DMS153 treated with DMSO at 0.1 percent for 48 hours (cell line): Measurements from ENCODE around the gene MYO1E.
A peak's percentile ranks its signal among the peaks of the same experiment; 100 is the strongest.
"Not testable (repeated sequence)": the region's sequence is repeated elsewhere in the genome, so short reads cannot be mapped to it uniquely, and the experiment has no call there.

Source experiments
- DNase-seq: peaks from one replicate; lab custom pipeline; 2025; ENCODE audit not compliant: unreplicated experiment; lab: John Stamatoyannopoulos, UW

The MYO1E gene

GRCh38 chr15:59372352-59373211 lies at the start of gene MYO1E:
MYO1E (minus strand) TSS chr15:59372871; CDS start chr15:59372500, 371 bp downstream.
- DNase-seq = peak; percentile 44

DNA sequence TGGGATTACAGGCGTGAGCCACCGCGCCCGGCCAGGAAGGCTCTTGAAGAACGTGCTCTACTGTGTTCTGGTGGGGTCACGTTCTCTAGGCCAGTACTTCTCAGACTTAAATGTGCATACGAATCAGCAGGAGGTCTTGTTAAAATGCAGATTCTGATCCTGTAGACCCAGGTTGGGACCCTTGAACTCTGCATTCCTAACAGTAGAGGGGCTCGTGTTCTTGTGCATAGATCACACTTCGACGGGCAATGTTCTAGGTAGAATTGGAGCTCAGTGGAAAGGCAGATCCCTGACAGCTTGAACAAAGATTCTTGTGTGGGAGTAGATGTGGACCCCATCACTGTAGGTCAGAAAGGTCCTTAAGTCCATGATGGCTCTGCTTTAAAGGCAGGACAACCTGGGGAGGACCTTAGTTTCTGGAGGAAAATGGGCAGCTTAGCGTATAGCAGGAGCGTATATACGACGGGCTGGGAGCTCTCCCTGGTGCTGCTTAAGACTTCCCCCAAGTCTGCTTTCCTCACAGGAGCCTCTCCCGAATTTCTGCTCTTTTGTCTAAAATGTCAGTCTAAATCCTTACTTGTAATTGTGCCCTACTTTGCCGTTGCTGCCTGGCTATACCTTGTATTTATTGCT lies 48.4 kb upstream of the MYO1E start:
- DNase-seq = no peak

DNA sequence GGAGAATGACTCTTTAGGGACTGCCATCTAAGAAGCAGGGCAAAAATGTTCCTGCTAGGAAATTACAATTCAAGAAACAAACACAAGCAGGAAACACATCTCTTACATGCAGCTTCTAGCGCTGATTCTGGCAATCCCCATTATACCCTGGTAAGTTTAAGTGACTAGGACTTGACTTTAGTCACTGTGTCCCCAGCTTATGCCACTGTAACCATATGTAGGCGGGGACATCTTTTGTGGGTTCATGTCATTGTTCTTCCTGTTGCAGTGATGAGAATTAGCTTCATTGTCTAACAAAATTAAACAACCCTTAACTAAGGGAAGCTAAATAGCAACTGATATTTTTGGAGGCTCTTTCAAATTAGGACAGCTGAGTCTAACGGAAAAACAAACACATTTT lies 47.4 kb upstream of the MYO1E start:
- no peak for DNase-seq

GRCh38 chr15:59419170-59419569 lies 46.5 kb upstream of the MYO1E start:
- DNase-seq = no peak

GRCh38 chr15:59416816-59417215 lies 44.1 kb upstream of the MYO1E start:
- DNase-seq = no peak

DNA sequence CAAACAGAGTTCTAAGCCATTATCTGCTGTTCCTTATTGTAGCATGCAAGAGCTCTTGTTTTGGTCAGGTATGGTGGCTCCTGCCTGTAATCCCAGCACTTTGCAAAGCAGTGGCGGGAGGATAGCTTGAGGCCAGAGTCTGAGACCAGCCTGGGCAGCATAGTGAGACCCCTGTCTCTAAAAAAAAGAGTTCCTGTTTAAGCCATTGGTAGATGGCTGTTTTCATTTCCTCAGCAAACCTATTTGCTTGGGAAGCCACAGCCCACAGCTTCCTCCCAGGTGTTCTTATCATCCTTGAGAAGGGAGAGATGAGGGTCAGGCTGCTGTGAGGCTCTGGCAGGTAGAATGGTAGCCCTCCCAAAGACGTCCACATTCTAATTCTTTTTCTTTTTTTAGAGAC lies 40.9 kb upstream of the MYO1E start:
- no peak for DNase-seq

GRCh38 chr15:59410391-59410896 lies 37.8 kb upstream of the MYO1E start:
- DNase-seq = no peak

- no peak for DNase-seq
These were observed 35.3 kb upstream of the MYO1E start for GRCh38 chr15:59407946-59408345.

GRCh38 chr15:59406446-59406845 lies 33.8 kb upstream of the MYO1E start:
- DNase-seq = no peak

- no peak for DNase-seq
These were observed 32.4 kb upstream of the MYO1E start for GRCh38 chr15:59405079-59405478.

DNA sequence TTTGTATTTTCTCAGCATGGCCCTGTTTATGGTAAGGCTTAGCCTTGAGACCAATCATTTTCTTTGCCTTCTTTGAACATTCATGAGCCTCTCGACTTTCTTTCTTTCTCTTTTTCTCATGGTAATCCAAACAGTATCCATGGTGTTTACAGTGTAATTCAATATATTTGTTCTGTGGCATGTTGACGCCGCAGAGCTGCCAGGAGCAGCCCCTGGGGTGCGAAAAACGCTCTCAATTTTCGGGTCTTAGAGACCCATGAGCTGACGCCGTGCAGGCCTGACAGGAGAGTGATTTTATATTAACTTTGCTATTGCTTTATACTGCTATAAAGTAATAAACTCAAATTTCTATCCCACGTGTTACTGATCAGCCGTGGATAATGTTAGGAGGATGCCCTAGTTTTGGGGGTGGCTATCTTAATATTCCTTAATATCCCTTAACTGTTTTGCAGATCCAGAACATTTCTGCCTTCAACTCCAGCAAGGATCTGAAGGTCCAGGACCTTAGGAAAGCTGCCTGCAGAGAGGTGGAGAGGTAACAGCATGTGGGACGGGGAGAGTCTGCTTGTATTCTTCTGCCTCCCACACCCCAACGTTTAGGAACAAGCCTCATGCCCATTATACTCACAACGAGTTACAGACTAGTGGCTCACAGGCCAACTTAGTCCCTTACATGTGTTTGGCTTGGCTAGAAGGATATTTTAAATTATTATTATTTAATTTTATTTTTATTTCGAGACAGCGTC lies 29.3 kb upstream of the MYO1E start:
- peak; percentile 0 for DNase-seq

DNA sequence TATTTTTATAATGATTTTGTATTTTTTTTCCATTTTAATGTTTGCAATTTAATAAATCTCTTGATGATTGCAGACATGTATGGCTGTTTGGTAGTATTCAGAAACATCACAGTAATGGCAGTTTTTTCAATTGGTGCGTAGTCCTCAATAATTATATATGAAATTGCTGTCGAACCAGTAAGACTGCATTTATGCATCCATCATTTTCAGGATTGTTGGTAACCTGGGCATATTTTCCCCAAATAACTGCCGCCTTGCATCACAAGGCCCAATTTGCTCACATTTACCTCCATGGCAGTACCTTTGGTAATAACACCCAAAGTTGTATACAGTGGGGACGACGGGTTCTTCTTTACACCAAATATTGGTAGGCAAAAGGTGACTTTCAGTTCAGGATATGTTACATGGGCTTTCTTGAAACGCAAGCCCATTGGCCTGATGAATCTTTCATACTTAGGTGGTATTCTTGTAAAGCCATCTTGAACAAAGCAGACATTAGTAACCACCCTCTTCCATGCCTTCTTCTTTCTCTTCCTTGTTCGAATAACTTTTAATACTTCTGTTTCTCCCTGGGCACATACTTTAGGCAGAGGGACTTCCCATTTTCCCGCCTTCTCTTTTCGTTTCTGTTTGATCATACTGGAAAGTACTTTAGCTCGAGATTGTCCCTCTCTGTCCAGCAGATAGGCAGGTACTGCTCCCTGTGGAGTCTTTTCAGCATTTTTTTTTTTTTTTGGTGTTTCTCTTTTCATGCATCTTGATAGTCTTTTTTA lies 28.6 kb upstream of the MYO1E start:
- DNase-seq = not testable (repeated sequence)

GRCh38 chr15:59400103-59400813 lies 27.6 kb upstream of the MYO1E start:
- DNase-seq = no peak

- DNase-seq = no peak
These were observed 26.9 kb upstream of the MYO1E start for GRCh38 chr15:59399465-59400102.

DNA sequence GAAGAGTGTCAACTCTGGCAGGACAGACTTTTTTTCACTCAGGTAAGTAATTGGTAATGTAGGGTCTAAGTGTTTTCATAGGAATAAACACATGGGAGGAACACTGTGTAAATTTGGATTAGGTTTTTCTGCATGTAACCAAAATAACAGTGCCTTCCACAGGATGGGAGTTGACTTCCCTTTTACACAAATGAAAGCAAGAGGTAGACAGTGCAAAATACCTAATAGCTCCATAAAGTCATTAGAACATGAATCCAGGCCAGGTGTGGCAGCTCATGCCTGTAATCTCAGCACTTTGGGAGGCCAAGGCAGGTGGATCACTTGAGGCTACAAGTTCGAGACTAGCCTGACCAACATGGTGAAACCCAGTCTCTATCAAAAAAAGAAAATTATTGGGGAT lies 25.5 kb upstream of the MYO1E start:
- DNase-seq = no peak

DNA sequence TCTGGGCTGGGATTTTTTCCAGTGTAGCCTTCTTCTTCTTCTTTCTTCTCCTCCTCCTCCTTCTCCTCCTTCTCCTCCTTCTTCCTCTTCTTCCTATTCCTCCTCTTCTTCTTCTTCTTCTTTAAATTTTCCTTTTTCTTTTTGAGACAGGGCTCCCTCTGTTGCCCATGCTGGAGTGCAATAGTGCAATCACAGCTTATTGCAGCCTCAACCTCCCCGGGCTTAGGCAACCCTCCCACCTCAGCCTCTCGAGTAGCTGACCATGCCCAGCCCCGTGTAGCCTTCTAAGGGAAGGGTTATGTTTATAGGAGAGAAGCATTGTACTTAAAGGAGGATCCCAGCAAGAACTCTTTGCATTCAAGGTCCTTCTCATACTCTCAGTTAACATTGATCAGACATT lies 24.0 kb upstream of the MYO1E start:
- no peak for DNase-seq

GRCh38 chr15:59396211-59396610 lies 23.5 kb upstream of the MYO1E start:
- DNase-seq = no peak

DNA sequence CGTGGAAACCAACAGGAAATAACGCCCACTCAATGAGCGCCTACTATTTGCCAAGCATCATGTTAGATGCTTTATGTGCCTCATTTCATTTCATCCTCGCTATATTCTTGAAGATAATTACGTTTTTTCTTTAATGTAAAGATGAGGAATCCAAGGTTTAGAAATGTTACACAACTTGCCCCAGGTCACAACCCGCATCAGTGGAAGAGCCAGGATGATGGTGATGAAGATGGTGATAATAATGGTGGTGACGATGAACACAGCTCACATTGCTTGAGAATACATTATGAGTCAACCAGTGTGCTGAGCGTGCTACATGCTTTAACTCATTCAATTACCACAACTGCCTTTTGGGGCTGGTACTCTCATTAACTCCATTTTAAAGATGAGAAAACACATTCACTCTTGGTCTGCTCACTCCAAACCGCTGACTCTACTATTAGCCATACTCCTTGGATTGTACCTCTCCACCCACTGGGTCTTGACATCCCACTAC lies 21.5 kb upstream of the MYO1E start:
- no peak for DNase-seq

DNA sequence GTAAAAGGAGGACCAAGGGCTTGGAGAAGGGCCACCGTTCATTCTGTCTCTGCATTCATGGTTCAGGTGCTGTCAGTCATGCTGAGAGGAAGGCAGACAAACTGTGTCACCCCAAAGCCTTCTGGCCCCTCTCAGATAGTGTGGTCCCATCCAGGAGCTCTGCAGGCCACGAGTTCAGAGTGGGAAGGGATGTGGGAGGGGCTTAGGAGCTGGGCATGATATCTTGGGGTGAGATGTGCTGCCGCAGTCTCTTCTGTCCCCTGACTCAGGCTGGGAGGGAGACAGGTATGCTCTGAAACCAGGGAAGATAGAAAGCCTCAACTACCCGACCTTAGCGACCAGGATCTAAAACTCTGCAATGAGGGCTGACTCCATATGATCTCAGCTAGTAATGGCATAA lies 19.6 kb upstream of the MYO1E start:
- DNase-seq = no peak

DNA sequence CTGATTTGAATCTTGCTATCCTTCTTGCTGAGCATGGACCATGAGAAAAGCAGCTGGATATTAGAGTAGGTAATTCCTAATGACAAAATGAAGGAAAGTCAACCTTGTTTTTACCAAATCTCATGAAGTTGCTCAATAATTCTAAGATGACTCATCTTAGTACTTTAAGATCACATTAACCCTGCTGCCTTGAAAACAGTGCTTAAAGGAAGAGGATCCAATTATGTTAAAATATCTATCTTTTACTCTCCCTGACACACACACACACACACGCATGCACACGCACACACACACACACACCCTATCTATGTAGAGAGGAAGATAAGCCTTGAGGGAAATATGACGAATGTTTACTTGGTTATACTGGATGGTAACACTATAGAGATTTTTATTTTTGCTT lies 16.0 kb upstream of the MYO1E start:
- DNase-seq = no peak
